ENCODE data around the gene KCNMA1.

KCNMA1 gene

GRCh38 chr10:76935941-76936613 lies 701.5 kb downstream of the KCNMA1 start:
- TF ChIP-seq NFIC (IDR thresholded peaks at IDR 0.05) (no peak), REST (IDR thresholded peaks at IDR 0.05; ENCODE audit: low read depth) (no peak), EP300 (IDR thresholded peaks at IDR 0.05; ENCODE audit: borderline replicate concordance) (no peak), YY1 (IDR thresholded peaks at IDR 0.05; ENCODE audit: low read depth) (no peak), ZBTB7A (IDR thresholded peaks at IDR 0.05; ENCODE audit: low read depth) (no peak), TAF1 (IDR thresholded peaks at IDR 0.05; ENCODE audit: low read depth) (no peak), CEBPB (IDR thresholded peaks at IDR 0.05) (no peak), CREB1 (IDR thresholded peaks at IDR 0.05; ENCODE audit: low read depth) (no peak)

- TF ChIP-seq REST (IDR thresholded peaks at IDR 0.05; ENCODE audit: low read depth) (no peak), RAD21 (IDR thresholded peaks at IDR 0.05; ENCODE audit: low read depth) (no peak), EP300 (IDR thresholded peaks at IDR 0.05; ENCODE audit: borderline replicate concordance) (no peak), TEAD4 (IDR thresholded peaks at IDR 0.05) (no peak), MAX (IDR thresholded peaks at IDR 0.05) (no peak), TCF12 (IDR thresholded peaks at IDR 0.05; ENCODE audit: low read depth) (no peak), CREB1 (IDR thresholded peaks at IDR 0.05; ENCODE audit: low read depth) (no peak), FOXM1 (IDR thresholded peaks at IDR 0.05; ENCODE audit: borderline replicate concordance, low read depth) (no peak), NFIC (IDR thresholded peaks at IDR 0.05) (no peak), YY1 (IDR thresholded peaks at IDR 0.05; ENCODE audit: low read depth) (no peak), TAF1 (IDR thresholded peaks at IDR 0.05; ENCODE audit: low read depth) (no peak), ZBTB7A (IDR thresholded peaks at IDR 0.05; ENCODE audit: low read depth) (no peak), EGR1 (IDR thresholded peaks at IDR 0.05) (no peak), CEBPB (IDR thresholded peaks at IDR 0.05) (no peak), USF1 (IDR thresholded peaks at IDR 0.05) (no peak)
Measured at GRCh38 chr10:76928565-76928964, 709.0 kb downstream of the KCNMA1 start.

GRCh38 chr10:76925636-76926405 lies 711.8 kb downstream of the KCNMA1 start:
- no peak for TF ChIP-seq EP300 (IDR thresholded peaks at IDR 0.05; ENCODE audit: borderline replicate concordance)
- TF ChIP-seq USF1 (IDR thresholded peaks at IDR 0.05): no peak
- no peak for TF ChIP-seq FOXM1 (IDR thresholded peaks at IDR 0.05; ENCODE audit: borderline replicate concordance, low read depth)
- no peak for TF ChIP-seq CEBPB (IDR thresholded peaks at IDR 0.05)
- no peak for TF ChIP-seq TEAD4 (IDR thresholded peaks at IDR 0.05)
- no peak for TF ChIP-seq REST (IDR thresholded peaks at IDR 0.05; ENCODE audit: low read depth)
- no peak for TF ChIP-seq CREB1 (IDR thresholded peaks at IDR 0.05; ENCODE audit: low read depth)
- TF ChIP-seq TAF1 (IDR thresholded peaks at IDR 0.05; ENCODE audit: low read depth): no peak
- TF ChIP-seq NFIC (IDR thresholded peaks at IDR 0.05): no peak
- no peak for TF ChIP-seq TCF12 (IDR thresholded peaks at IDR 0.05; ENCODE audit: low read depth)

- no peak for TF ChIP-seq MAX (IDR thresholded peaks at IDR 0.05)
- TF ChIP-seq NFIC (IDR thresholded peaks at IDR 0.05): no peak
- TF ChIP-seq FOXM1 (IDR thresholded peaks at IDR 0.05; ENCODE audit: borderline replicate concordance, low read depth): no peak
- no peak for TF ChIP-seq EGR1 (IDR thresholded peaks at IDR 0.05)
- TF ChIP-seq TEAD4 (IDR thresholded peaks at IDR 0.05): no peak
- no peak for TF ChIP-seq YY1 (IDR thresholded peaks at IDR 0.05; ENCODE audit: low read depth)
- TF ChIP-seq TCF12 (IDR thresholded peaks at IDR 0.05; ENCODE audit: low read depth): no peak
- no peak for TF ChIP-seq ZBTB7A (IDR thresholded peaks at IDR 0.05; ENCODE audit: low read depth)
- TF ChIP-seq CREB1 (IDR thresholded peaks at IDR 0.05; ENCODE audit: low read depth): no peak
- TF ChIP-seq CEBPB (IDR thresholded peaks at IDR 0.05): no peak
- TF ChIP-seq RAD21 (IDR thresholded peaks at IDR 0.05; ENCODE audit: low read depth): no peak
- TF ChIP-seq USF1 (IDR thresholded peaks at IDR 0.05): no peak
- no peak for TF ChIP-seq EP300 (IDR thresholded peaks at IDR 0.05; ENCODE audit: borderline replicate concordance)
- TF ChIP-seq TAF1 (IDR thresholded peaks at IDR 0.05; ENCODE audit: low read depth): no peak
- TF ChIP-seq REST (IDR thresholded peaks at IDR 0.05; ENCODE audit: low read depth): no peak
Measured at GRCh38 chr10:76922666-76923065, 714.9 kb downstream of the KCNMA1 start.

All from Ishikawa (cell line).